GM12801 (cell line): ENCODE results near the gene INTS3.

Experiments
- CTCF ChIP-seq: IDR thresholded peaks from one replicate; pipeline ENCODE4 v1.5.1; 2011; ENCODE audit warnings: control low read depth; ENCODE audit not compliant: insufficient read length; ENCODE audit errors: extremely low read depth

Gene INTS3

DNA sequence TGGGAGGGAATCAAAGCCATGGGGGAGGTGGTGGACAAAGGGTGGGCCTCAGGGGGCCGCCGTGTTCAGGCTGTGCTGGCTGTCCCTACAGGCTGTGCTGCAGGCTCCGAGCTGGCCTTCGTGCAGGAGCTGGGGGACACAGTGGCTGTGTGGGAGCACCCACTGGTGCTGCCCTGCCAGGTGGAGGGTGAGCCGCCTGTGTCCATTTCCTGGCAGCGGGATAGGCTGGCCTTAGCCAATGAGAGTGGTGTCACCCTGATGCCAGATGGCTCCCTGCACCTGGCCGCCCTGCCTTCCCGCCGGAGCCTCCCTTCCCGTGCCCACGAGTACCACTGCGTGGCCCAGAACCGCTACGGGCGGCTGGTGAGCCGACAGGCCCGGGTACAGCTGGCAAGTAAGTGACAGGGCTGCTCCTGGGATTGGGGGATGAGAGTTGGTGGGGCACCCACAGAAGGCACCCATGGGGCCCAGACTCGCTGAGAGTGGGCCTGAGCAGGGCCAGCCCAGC lies 67.5 kb downstream of the INTS3 start:
- no peak for TF ChIP-seq CTCF

GRCh38 chr1:153795934-153796785 lies 68.3 kb downstream of the INTS3 start:
- no peak for TF ChIP-seq CTCF

- TF ChIP-seq CTCF, result no peak
These were observed 69.2 kb downstream of the INTS3 start for GRCh38 chr1:153796786-153797659.

DNA sequence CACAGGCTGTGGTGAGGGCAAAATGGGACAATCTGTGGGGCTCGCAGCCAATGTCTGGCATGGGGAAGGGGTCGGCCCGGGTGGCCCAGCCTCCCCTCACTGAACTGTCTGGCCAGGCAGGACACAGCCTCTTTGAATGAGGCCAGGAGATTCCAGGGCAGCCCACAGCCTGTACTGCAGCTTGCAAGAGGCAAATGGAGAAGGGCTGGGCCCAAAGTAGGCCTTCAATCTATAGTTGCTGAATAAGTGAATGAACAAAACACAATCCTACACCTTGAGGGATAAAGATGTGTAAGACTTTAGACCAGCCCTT lies 70.6 kb downstream of the INTS3 start:
- no peak for TF ChIP-seq CTCF

DNA sequence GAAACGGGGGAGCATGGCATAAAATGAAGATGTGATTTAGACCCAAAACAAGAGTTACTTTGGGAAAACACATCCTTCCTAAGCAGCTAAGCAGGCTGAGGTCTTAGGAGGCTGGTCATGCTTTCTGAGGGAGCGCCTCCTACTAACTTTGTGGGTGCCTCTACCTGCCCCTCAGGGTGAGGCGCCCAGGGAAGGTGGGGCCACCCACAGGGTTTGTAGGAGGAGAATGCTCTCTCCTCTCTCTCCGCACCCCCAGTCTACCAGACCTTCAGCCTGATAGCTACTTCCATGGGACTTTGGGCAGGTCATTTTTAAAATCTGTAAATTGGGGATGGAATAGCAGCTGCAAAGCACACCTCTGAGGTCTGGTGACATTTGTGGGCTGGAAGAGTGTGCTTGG lies 71.2 kb downstream of the INTS3 start:
- no peak for TF ChIP-seq CTCF

- no peak for TF ChIP-seq CTCF
These were observed 72.0 kb downstream of the INTS3 start for GRCh38 chr1:153799566-153800465.
